B cell (primary cell): ENCODE results near the gene PSMB2. TPM values are rescaled to one million over a fixed set of nuclear protein-coding genes. Genes with fewer than 3 reads are reported as not detected.
A peak's percentile ranks its signal among the peaks of the same experiment; 100 is the strongest.

Source experiments
- ATAC-seq: fragments of 200-7000 bp; cut with Tn5 transposase; one replicate; pipeline ENCODE4 v1.10.0; 2021; ENCODE audit warnings: low read depth, mild to moderate bottlenecking, moderate number of reproducible peaks, moderate library complexity
- CTCF ChIA-PET: fragments of 350-600 bp; sonication (Branson Sonifier 250); formaldehyde crosslinking; loops from one replicate; lab custom pipeline; 2021; ENCODE audit warnings: antibody characterized with exemption, inconsistent platforms; lab: Charles Lee
- POLR2A ChIA-PET: fragments of 350-600 bp; sonication (Branson Sonifier 250); formaldehyde crosslinking; loops from one replicate; lab custom pipeline; 2021; ENCODE audit warnings: antibody characterized with exemption; lab: Charles Lee
- DNase-seq: peaks from one replicate; pipeline ENCODE4 v3.0.0; 2013
- H2AFZ ChIP-seq: 2 replicates; pipeline ENCODE4 v1.6.1; 2012; ENCODE audit warnings: mild to moderate bottlenecking, low read depth, low read length; ENCODE audit not compliant: insufficient read depth, poor library complexity, severe bottlenecking
- H3K27ac ChIP-seq, 2 donors: 1 replicate in 1 of 2; 2 replicates in 1 of 2; pipeline ENCODE4 v1.5.1; 2012 to 2013; ENCODE audit warnings: low read length in 2 of 2, mild to moderate bottlenecking in 2 of 2, moderate library complexity in 1 of 2
- H3K27me3 ChIP-seq, 4 experiments: fragments of 200-600 bp in 1 of 4; sonication (generic) in 1 of 4; replicated peaks in 1 of 4; 1 replicate in 2 of 4; 2 replicates in 2 of 4; pipeline versions ENCODE4 v1.6.1 to v1.7.0; 2013 to 2016; ENCODE audit warnings: low read length in 3 of 4, mild to moderate bottlenecking in 2 of 4, mixed read lengths in 1 of 4, moderate library complexity in 1 of 4; ENCODE audit not compliant: insufficient read depth in 4 of 4, control insufficient read depth in 3 of 4; ENCODE audit errors: control extremely low read depth in 1 of 4
- H3K36me3 ChIP-seq, 2 experiments: replicated peaks in 1 of 2; 1 replicate in 1 of 2; 2 replicates in 1 of 2; pipeline versions ENCODE4 v1.6.1 to v1.7.1; 2013; ENCODE audit warnings: low read length in 1 of 2; ENCODE audit not compliant: insufficient read depth in 2 of 2, control insufficient read depth in 1 of 2; ENCODE audit errors: control extremely low read depth in 1 of 2, extremely low read depth in 1 of 2
- H3K4me1 ChIP-seq, 2 donors: fragments of 200-600 bp in 1 of 2; sonication (generic) in 1 of 2; 1 replicate in 1 of 2; 2 replicates in 1 of 2; pipeline versions ENCODE4 v1.5.1 to v1.6.1; 2013 to 2017; ENCODE audit warnings: low read length in 2 of 2; ENCODE audit not compliant: control insufficient read depth in 2 of 2, insufficient read depth in 2 of 2
- H3K4me2 ChIP-seq: replicated peaks from 2 replicates; pipeline ENCODE3; 2012; ENCODE audit warnings: mild to moderate bottlenecking, low read depth, low read length; ENCODE audit not compliant: poor library complexity, severe bottlenecking
- H3K4me3 ChIP-seq, 5 experiments: fragments of 200-600 bp in 1 of 5; sonication (generic) in 1 of 5; 1 replicate in 3 of 5; 2 replicates in 2 of 5; pipeline versions ENCODE4 v1.5.1 to v1.7.0; 2011 to 2016; ENCODE audit warnings: low read length in 4 of 5, mild to moderate bottlenecking in 4 of 5, low read depth in 2 of 5, control low read depth in 1 of 5, moderate library complexity in 1 of 5; ENCODE audit not compliant: insufficient read depth in 1 of 5; ENCODE audit errors: control extremely low read depth in 1 of 5, extremely low read depth in 1 of 5
- H3K79me2 ChIP-seq: fragments of 200-600 bp; sonication (generic); one replicate; pipeline ENCODE4 v1.6.0; 2016; ENCODE audit warnings: low read length; ENCODE audit not compliant: control insufficient read depth, insufficient read depth
- H3K9ac ChIP-seq: fragments of 200-600 bp; sonication (generic); 2 replicates; pipeline ENCODE4 v1.6.1; 2017; ENCODE audit warnings: mild to moderate bottlenecking, low read length, moderate library complexity
- H3K9me3 ChIP-seq, 3 donors: one replicate each; pipeline versions ENCODE4 v1.6.1 to v1.7.1; 2013; ENCODE audit warnings: low read length in 2 of 3; ENCODE audit not compliant: control insufficient read depth in 2 of 3, insufficient read depth in 1 of 3; ENCODE audit errors: control extremely low read depth in 1 of 3
- H4K20me1 ChIP-seq: 2 replicates; pipeline ENCODE4 v1.6.0; 2012; ENCODE audit warnings: mild to moderate bottlenecking, low read length; ENCODE audit not compliant: insufficient read depth, control insufficient read depth, poor library complexity, severe bottlenecking
- H3K27ac Mint-ChIP-seq: one replicate; pipeline ENCODE4 v1.8.0; 2021; ENCODE audit warnings: mixed read lengths
- H3K27me3 Mint-ChIP-seq: one replicate; pipeline ENCODE4 v1.8.0; 2021; ENCODE audit warnings: mixed read lengths
- H3K4me1 Mint-ChIP-seq: one replicate; pipeline ENCODE4 v1.8.0; 2021; ENCODE audit warnings: mixed read lengths
- H3K4me3 Mint-ChIP-seq: one replicate; pipeline ENCODE4 v1.8.0; 2021; ENCODE audit warnings: mixed read lengths
- H3K9me3 Mint-ChIP-seq: one replicate; pipeline ENCODE4 v1.8.0; 2022; ENCODE audit warnings: mixed read lengths; ENCODE audit not compliant: insufficient read depth
- CTCF ChIP-seq: fragments of 200-600 bp; IDR thresholded peaks from one replicate; pipeline ENCODE4 v1.8.0; 2022; ENCODE audit warnings: antibody characterized with exemption, mild to moderate bottlenecking
- EZH2 ChIP-seq: IDR thresholded peaks from 2 replicates; pipeline ENCODE4 v1.6.1; 2012; ENCODE audit warnings: borderline replicate concordance, low read depth, mild to moderate bottlenecking, moderate library complexity, low read length; ENCODE audit not compliant: insufficient read depth, poor library complexity, severe bottlenecking
- WGBS: methylation state at CpG from one replicate; pipeline ENCODE4 v1.1.5; 2013; ENCODE audit warnings: missing lambda C conversion rate; ENCODE audit not compliant: insufficient coverage; 5-methylcytosine and 5-hydroxymethylcytosine counted together
- intact Hi-C: fragments of 100-400 bp; cut with micrococcal nuclease; formaldehyde crosslinking; loops from one replicate; pipeline ENCODE4 v1.10.0; 2022
- polyA plus RNA-seq: library from polyadenylated mRNA; depleted of rRNA; stranded (reverse); fragments of >200 nt; gene quantifications from 2 replicates; pipeline ENCODE4 v1.2.3, GENCODE V29; 2012
- total RNA-seq, 2 donors: library from RNA; stranded (reverse); fragments of 120-200 nt in 1 of 2; gene quantifications; 1 replicate in 1 of 2; 2 replicates in 1 of 2; pipeline versions ENCODE4 v1.2.3 to v1.2.4, GENCODE V29; 2013 to 2022

PSMB2 gene
- total and polyA plus RNA-seq, 2 donors (not counting 1 experiment from before 2014, with no cell fraction given) = 20.5 to 26.2 TPM

GRCh38 chr1:35659589-35659988 lies 18.3 kb upstream of the PSMB2 start:
- DNase-seq = no peak
- Mint-ChIP-seq H3K9me3 (no peaks in the 10 kb centered on the region), H3K27me3 (peaks cover 7% of the 10 kb centered on the region), H3K4me3 (no peak overlapping the region), H3K27ac (no peak overlapping the region), H3K4me1 (peaks cover 2% of the 10 kb centered on the region)
- no peak for ATAC-seq
- Histone ChIP-seq H3K4me3 (no peak overlapping the region), H2AFZ (no peak overlapping the region), H4K20me1 (no peaks in the 10 kb centered on the region), H3K4me1 (no peaks in the 10 kb centered on the region), H3K27me3 (peaks cover 0 to 2% (median 0%) of the 10 kb centered on the region in 4 experiments), H3K4me2 (no peak overlapping the region), H3K27ac (no peak overlapping the region), H3K36me3 (no peaks in the 10 kb centered on the region), H3K79me2 (no peaks in the 10 kb centered on the region), H3K9ac (no peak overlapping the region), H3K9me3 (no peaks in the 10 kb centered on the region)
- TF ChIP-seq CTCF (no peak), EZH2 (no peak)
- WGBS = 65% methylated on average over 6 of the region's 6 CpGs
- ChIA-PET POLR2A (no interaction called here), CTCF (no interaction called here)
- intact Hi-C loops = no loop called here

- Histone ChIP-seq H3K27me3 (peaks cover 0 to 2% (median 0%) of the 10 kb centered on the region in 4 experiments), H3K9me3 (no peaks in the 10 kb centered on the region), H3K79me2 (no peaks in the 10 kb centered on the region), H2AFZ (peak overlapping the region; percentile 46), H3K27ac (no peak overlapping the region), H3K36me3 (no peaks in the 10 kb centered on the region), H3K4me1 (no peaks in the 10 kb centered on the region), H3K4me3 (no peak overlapping the region), H3K4me2 (no peak overlapping the region), H4K20me1 (no peaks in the 10 kb centered on the region), H3K9ac (no peak overlapping the region)
- ChIA-PET CTCF (interaction anchor here (0.7 kb wide), 1 partner anchor 66 kb away, joined by 3 read pairs; no protein-coding TSS in a partner anchor), POLR2A (no interaction called here)
- no CpG with 5 or more reads among the region's 2 CpGs for WGBS
- TF ChIP-seq CTCF = no peak
- no peak for TF ChIP-seq EZH2
- intact Hi-C loops = no loop called here
- ATAC-seq (no peak), DNase-seq (no peak)
- Mint-ChIP-seq H3K27ac (no peak overlapping the region), H3K4me1 (peaks cover 2% of the 10 kb centered on the region), H3K27me3 (peaks cover 12% of the 10 kb centered on the region), H3K9me3 (no peaks in the 10 kb centered on the region), H3K4me3 (no peak overlapping the region)
Measured at GRCh38 chr1:35657851-35658250, 16.5 kb upstream of the PSMB2 start.
